Vagina (tissue), 2 donors: Measurements from ENCODE around the gene ZFHX3. TPM values are rescaled to one million over a fixed set of nuclear protein-coding genes. Genes with fewer than 3 reads are reported as not detected.
A peak's percentile ranks its signal among the peaks of the same experiment; 100 is the strongest.
"Not testable (repeated sequence)": the region's sequence is repeated elsewhere in the genome, so short reads cannot be mapped to it uniquely, and the experiment has no call there.

Experiments
- DNase-seq, 2 donors: peaks; one replicate each; pipeline ENCODE4 v3.0.0-alpha.2; 2017; ENCODE audit errors: extremely low spot score in 2 of 2
- H3K27ac ChIP-seq: fragments of 200-600 bp; sonication (generic); one replicate; pipeline ENCODE4 v1.5.1; 2019
- H3K27me3 ChIP-seq: fragments of 200-600 bp; sonication (generic); one replicate; pipeline ENCODE4 v1.5.1; 2019
- H3K36me3 ChIP-seq, 2 donors: fragments of 200-600 bp; sonication (generic); one replicate each; pipeline ENCODE4 v1.5.1; 2017 to 2019
- H3K4me1 ChIP-seq: fragments of 200-600 bp; sonication (generic); one replicate; pipeline ENCODE4 v1.5.1; 2019
- H3K4me3 ChIP-seq, 2 donors: fragments of 200-600 bp; sonication (generic); 1 replicate in 1 of 2; 2 replicates in 1 of 2; pipeline ENCODE4 v1.5.1; 2016 to 2019
- H3K9me3 ChIP-seq: fragments of 200-600 bp; sonication (generic); one replicate; pipeline ENCODE4 v1.5.1; 2019
- POLR2A ChIP-seq, 2 donors: fragments of 450-650 bp; IDR thresholded peaks; one replicate each; pipeline ENCODE4 v1.6.1; 2017; ENCODE audit warnings: antibody characterized with exemption in 2 of 2, mild to moderate bottlenecking in 2 of 2, moderate library complexity in 2 of 2
- POLR2AphosphoS5 ChIP-seq, 2 donors: sonication (generic); formaldehyde crosslinking; IDR thresholded peaks; one replicate each; pipeline ENCODE4 v1.9.0; 2017; ENCODE audit warnings: antibody characterized with exemption in 2 of 2, mild to moderate bottlenecking in 2 of 2, low read depth in 1 of 2; ENCODE audit not compliant: insufficient read depth in 1 of 2
- intact Hi-C: fragments of 100-400 bp; cut with DNase I; formaldehyde crosslinking; loops from one replicate; pipeline ENCODE4 v1.15.1; 2023
- total RNA-seq: library from RNA; depleted of rRNA; stranded (reverse); fragments of >200 nt; gene quantifications from one replicate; pipeline ENCODE4 v1.2.3, GENCODE V29; 2016
- TF ChIP-seq, protein P1 (sequence below), 3 experiments: fragments of 450-650 bp in 2 of 3; fragments of 200-600 bp in 1 of 3; sonication (generic) in 1 of 3; IDR thresholded peaks; one replicate each; pipeline ENCODE4 v1.5.1; 2017 to 2019; ENCODE audit warnings: antibody characterized with exemption in 3 of 3, mild to moderate bottlenecking in 2 of 3, moderate library complexity in 2 of 3

ZFHX3 gene
- total RNA-seq, 1 donor from 2014 or later, result 28.0 TPM

DNA sequence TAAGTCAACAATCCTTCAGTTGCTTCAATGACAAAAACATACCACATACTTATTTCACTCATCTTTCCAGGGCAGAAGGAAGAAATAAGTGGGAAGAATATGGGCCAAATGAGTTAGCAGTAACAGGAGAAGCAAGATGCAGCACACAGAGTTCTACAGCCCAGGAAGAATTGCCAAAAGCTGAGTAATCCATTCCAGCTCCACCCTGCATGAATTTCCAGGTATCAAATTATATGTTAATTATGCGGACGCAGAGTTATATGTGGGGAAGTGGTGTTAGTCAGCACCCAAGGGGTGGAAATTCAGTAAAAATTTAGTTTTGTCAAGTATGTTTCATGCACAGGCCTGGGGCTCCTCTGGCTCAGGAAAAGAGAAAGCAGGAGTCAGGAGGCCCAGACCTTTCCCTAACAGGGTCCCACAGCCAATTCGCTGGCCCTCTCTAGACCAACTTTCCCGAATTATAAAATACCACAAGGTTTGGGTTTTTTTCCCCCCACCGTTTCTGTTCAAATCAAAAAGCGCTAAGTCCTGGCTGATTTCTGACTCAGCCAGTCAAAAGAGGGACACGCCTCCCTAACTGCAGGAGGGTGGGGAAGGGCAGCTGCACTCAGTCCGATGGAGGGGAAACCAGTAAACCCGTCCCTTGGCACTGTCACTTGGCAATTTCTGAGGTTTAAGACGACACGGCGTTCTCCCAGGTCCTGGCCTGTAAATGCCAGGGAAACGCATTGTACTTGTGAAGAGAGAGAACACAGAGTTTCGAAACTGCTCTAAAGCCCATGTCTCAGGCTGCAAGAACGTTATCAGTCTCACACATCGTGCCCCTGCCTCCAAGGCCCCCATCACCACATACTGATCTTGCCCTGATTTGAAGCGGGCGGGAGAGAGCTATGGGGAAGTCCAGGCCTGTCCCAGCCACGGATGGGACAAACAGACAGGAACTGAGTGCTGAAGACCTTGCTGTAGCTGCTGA is 58.1 kb downstream of the ZFHX3 start:
- no peaks in the 10 kb centered on the region for H3K27me3 ChIP-seq
- intact Hi-C loops, result loop anchor here (5.0 to 10.0 kb wide), 3 partner anchors 53 to 135 kb away; partner anchors contain the start of gene ZFHX3
- H3K4me1 ChIP-seq, result peaks cover 73% of the 10 kb centered on the region
- peak overlapping the region; percentile 16 to 23 for H3K4me3 ChIP-seq
- TF ChIP-seq POLR2A (IDR thresholded peaks at IDR 0.05) (no peak), POLR2AphosphoS5 (IDR thresholded peaks at IDR 0.05; ENCODE audit: insufficient read depth in 1 of 2, low read depth in 1 of 2) (peak; percentile 58 to 78)
- TF ChIP-seq, protein P1, sequence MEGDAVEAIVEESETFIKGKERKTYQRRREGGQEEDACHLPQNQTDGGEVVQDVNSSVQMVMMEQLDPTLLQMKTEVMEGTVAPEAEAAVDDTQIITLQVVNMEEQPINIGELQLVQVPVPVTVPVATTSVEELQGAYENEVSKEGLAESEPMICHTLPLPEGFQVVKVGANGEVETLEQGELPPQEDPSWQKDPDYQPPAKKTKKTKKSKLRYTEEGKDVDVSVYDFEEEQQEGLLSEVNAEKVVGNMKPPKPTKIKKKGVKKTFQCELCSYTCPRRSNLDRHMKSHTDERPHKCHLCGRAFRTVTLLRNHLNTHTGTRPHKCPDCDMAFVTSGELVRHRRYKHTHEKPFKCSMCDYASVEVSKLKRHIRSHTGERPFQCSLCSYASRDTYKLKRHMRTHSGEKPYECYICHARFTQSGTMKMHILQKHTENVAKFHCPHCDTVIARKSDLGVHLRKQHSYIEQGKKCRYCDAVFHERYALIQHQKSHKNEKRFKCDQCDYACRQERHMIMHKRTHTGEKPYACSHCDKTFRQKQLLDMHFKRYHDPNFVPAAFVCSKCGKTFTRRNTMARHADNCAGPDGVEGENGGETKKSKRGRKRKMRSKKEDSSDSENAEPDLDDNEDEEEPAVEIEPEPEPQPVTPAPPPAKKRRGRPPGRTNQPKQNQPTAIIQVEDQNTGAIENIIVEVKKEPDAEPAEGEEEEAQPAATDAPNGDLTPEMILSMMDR (IDR thresholded peaks at IDR 0.05), result no peak
- no peaks in the 10 kb centered on the region for H3K36me3 ChIP-seq
- peak overlapping the region; percentile 78 for H3K27ac ChIP-seq
- peak in 1 of 2 donors; percentile 98 for DNase-seq
- H3K9me3 ChIP-seq, result no peaks in the 10 kb centered on the region

- DNase-seq, H3K9me3 ChIP-seq, H3K4me3 ChIP-seq, H3K36me3 ChIP-seq, H3K27me3 ChIP-seq: not testable (repeated sequence)
- peak overlapping the region; percentile 78 for H3K27ac ChIP-seq
- intact Hi-C loops, result loop anchor here (5.0 to 10.0 kb wide), 2 partner anchors 52 to 134 kb away; no protein-coding TSS in a partner anchor
- peaks cover 73% of the 10 kb centered on the region for H3K4me1 ChIP-seq
Measured at GRCh38 chr16:72989203-72989578, 58.7 kb downstream of the ZFHX3 start.

DNA sequence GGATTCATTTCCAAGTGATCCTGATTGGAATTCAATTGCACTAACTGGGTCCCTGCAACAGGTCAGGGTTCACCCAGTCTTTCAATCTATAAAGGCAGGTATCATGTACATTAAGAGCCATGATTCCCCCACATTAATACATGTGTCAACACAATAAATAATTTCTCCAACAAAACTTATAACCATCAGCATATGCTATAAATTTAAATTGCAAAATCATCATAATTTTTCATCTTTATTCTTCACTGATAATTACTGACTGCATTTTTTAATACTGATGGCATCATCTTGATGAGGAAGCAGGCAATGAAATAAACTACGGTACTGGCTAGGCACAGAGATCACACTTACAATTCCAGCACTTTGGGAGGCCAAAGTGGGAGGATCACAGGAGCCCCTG is 59.4 kb downstream of the ZFHX3 start:
- no peaks in the 10 kb centered on the region for H3K9me3 ChIP-seq
- no peaks in the 10 kb centered on the region for H3K36me3 ChIP-seq
- no peaks in the 10 kb centered on the region for H3K27me3 ChIP-seq
- intact Hi-C loops, result loop anchor here (5.0 to 10.0 kb wide), 2 partner anchors 51 to 134 kb away; no protein-coding TSS in a partner anchor
- DNase-seq, result no peak
- H3K27ac ChIP-seq, result peak overlapping the region; percentile 78
- TF ChIP-seq POLR2AphosphoS5 (IDR thresholded peaks at IDR 0.05; ENCODE audit: insufficient read depth in 1 of 2, low read depth in 1 of 2) (no peak), POLR2A (IDR thresholded peaks at IDR 0.05) (no peak)
- TF ChIP-seq, protein P1 (IDR thresholded peaks at IDR 0.05), result no peak
- H3K4me3 ChIP-seq, result no peak overlapping the region
- peaks cover 79% of the 10 kb centered on the region for H3K4me1 ChIP-seq

DNA sequence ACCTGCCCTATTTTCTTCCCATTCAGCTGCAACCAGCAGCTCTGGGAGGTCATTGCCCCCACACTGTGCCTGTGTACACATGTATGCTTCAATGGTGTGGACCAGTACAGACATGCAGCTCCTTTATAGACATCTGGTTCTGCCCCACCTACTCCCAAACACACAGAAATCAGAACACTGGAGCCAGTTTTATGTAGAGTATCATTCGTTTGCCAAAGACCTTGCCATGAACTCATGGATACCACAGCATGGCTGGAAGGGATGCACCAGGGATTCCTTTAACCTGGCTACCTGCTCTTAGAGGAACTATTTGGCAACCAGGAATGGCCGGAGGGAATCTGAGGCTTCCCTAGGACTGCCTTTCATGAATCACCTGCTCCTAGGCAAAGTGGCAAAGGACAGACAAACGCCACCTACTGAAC is 60.4 kb downstream of the ZFHX3 start:
- no peaks in the 10 kb centered on the region for H3K36me3 ChIP-seq
- TF ChIP-seq, protein P1 (IDR thresholded peaks at IDR 0.05), result no peak
- peak in 1 of 2 donors; percentile 47 for TF ChIP-seq POLR2AphosphoS5 (IDR thresholded peaks at IDR 0.05; ENCODE audit: insufficient read depth in 1 of 2, low read depth in 1 of 2)
- DNase-seq, result no peak
- no peak overlapping the region for H3K4me3 ChIP-seq
- H3K4me1 ChIP-seq, result peaks cover 84% of the 10 kb centered on the region
- H3K27me3 ChIP-seq, result no peaks in the 10 kb centered on the region
- peak overlapping the region; percentile 28 for H3K27ac ChIP-seq
- intact Hi-C loops, result loop anchor here (5.0 to 10.0 kb wide), 2 partner anchors 50 to 133 kb away; no protein-coding TSS in a partner anchor
- H3K9me3 ChIP-seq, result no peaks in the 10 kb centered on the region

DNA sequence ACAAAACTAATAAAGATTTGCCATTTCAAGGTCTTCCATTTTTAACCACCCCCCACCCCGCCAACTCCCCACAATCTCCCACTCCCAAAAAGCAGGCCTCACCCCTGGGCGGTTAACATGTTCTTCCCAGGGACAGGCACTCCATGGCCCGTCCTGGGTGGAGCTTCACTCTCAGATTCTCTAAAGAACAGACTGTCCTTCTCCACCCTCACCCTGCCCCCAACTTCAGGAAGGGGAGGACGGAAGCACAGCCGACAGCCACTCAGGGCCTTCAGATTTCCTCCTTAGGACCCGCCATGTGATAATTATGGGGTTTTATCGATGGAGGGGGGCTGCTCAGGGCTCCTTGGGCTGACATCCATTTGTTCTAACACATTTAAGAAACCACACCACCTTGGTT is 61.9 kb downstream of the ZFHX3 start:
- Histone ChIP-seq H3K27ac (peak overlapping the region; percentile 68), H3K27me3 (no peaks in the 10 kb centered on the region), H3K4me1 (peaks cover 69% of the 10 kb centered on the region), H3K4me3 (peak overlapping the region in 1 of 2 donors; percentile 11), H3K36me3 (no peaks in the 10 kb centered on the region), H3K9me3 (no peaks in the 10 kb centered on the region)
- no peak for TF ChIP-seq POLR2A (IDR thresholded peaks at IDR 0.05)
- TF ChIP-seq POLR2AphosphoS5 (IDR thresholded peaks at IDR 0.05; ENCODE audit: insufficient read depth in 1 of 2, low read depth in 1 of 2), result no peak
- TF ChIP-seq, protein P1 (IDR thresholded peaks at IDR 0.05), result no peak
- intact Hi-C loops, result loop anchor here (5.0 to 10.0 kb wide), 2 partner anchors 49 to 131 kb away; no protein-coding TSS in a partner anchor
- DNase-seq, result no peak
